Panc1 (cell line): Measurements from ENCODE around the gene FRRS1. TPM values are rescaled to one million over a fixed set of nuclear protein-coding genes. Genes with fewer than 3 reads are reported as not detected.

Source experiments
- ATAC-seq: fragments of 200-7000 bp; cut with Tn5 transposase; 2 replicates; pipeline ENCODE4 v1.9.1; 2020; ENCODE audit warnings: mild to moderate bottlenecking, moderate library complexity
- BruUV-seq: library from RNA; stranded (reverse); fragments of 400-500 nt; replicated peaks from 2 replicates; lab custom pipeline; 2021; lab: Mats Ljungman, UMichigan
- CTCF ChIA-PET: fragments of 300-600 bp; sonication (Branson Sonifier 250); formaldehyde crosslinking; loops from one replicate; lab custom pipeline; 2022; ENCODE audit warnings: antibody characterized with exemption; lab: Charles Lee
- POLR2A ChIA-PET: fragments of 300-600 bp; sonication (Branson Sonifier 250); formaldehyde crosslinking; loops from one replicate; lab custom pipeline; 2022; ENCODE audit warnings: antibody characterized with exemption; lab: Charles Lee
- DNase-seq: peaks from one replicate; pipeline ENCODE4 v3.0.0-alpha.2; 2010; ENCODE audit warnings: low read depth, low spot score
- H3K27ac ChIP-seq: 2 replicates; pipeline ENCODE4 v1.5.1; 2011; ENCODE audit warnings: mild to moderate bottlenecking, low read length, inconsistent platforms
- H3K27me3 ChIP-seq: fragments of 200-500 bp; sonication (Bioruptor generic); 2 replicates; pipeline ENCODE4 v1.6.0; 2014; ENCODE audit warnings: low read length, inconsistent platforms; ENCODE audit not compliant: control insufficient read depth, insufficient read depth
- H3K36me3 ChIP-seq: fragments of 200-500 bp; sonication (Bioruptor generic); 2 replicates; pipeline ENCODE4 v1.5.1; 2014; ENCODE audit warnings: inconsistent platforms, mild to moderate bottlenecking, low read length, moderate library complexity; ENCODE audit not compliant: control insufficient read depth, insufficient read depth
- H3K4me1 ChIP-seq: 2 replicates; pipeline ENCODE4 v1.5.1; 2011; ENCODE audit warnings: inconsistent platforms, mild to moderate bottlenecking, low read length, moderate library complexity; ENCODE audit not compliant: control insufficient read depth, insufficient read depth
- H3K4me3 ChIP-seq, 2 experiments: 2 replicates each; pipeline ENCODE4 v1.5.1; 2011 to 2012; ENCODE audit warnings: low read depth in 2 of 2, low read length in 2 of 2, mild to moderate bottlenecking in 2 of 2, inconsistent platforms in 1 of 2, moderate library complexity in 1 of 2
- H3K9me3 ChIP-seq: fragments of 200-500 bp; sonication (Bioruptor generic); 2 replicates; pipeline ENCODE4 v1.5.1; 2014; ENCODE audit warnings: low read depth, mild to moderate bottlenecking, inconsistent platforms, low read length, moderate library complexity; ENCODE audit not compliant: control insufficient read depth, insufficient read depth
- POLR2AphosphoS5 ChIP-seq: IDR thresholded peaks from 2 replicates; pipeline ENCODE4 v1.6.1; 2012; ENCODE audit warnings: mild to moderate bottlenecking, low read depth, low read length, moderate library complexity
- SIN3A ChIP-seq: IDR thresholded peaks from 2 replicates; pipeline ENCODE4 v1.6.1; 2012; ENCODE audit warnings: low read depth, mild to moderate bottlenecking, low read length, moderate library complexity, borderline replicate concordance; ENCODE audit not compliant: insufficient read depth
- TCF7L2 ChIP-seq: IDR thresholded peaks from 2 replicates; pipeline ENCODE4 v1.6.1; 2011; ENCODE audit warnings: mild to moderate bottlenecking, low read depth, low read length, inconsistent platforms
- in situ Hi-C: cut with HindIII; loops from 2 replicates; pipeline ENCODE4 v1.10.0; 2016; ENCODE audit warnings: low sequenced_read_pairs, low pct_unique_long_range_greater_than_20kb
- intact Hi-C: fragments of 100-400 bp; cut with micrococcal nuclease; formaldehyde crosslinking; loops from one replicate; pipeline ENCODE4 v1.10.0; 2022; ENCODE audit not compliant: unreplicated experiment
- total RNA-seq: library from RNA; stranded (reverse); gene quantifications from one replicate; pipeline ENCODE4 v1.2.1, GENCODE V29; 2021; ENCODE audit not compliant: unreplicated experiment
- TF ChIP-seq, protein P1 (sequence below): fragments of 450-650 bp; IDR thresholded peaks from 2 replicates; pipeline ENCODE4 v1.5.1; 2017; ENCODE audit warnings: mild to moderate bottlenecking
- TF ChIP-seq, protein P2 (sequence below), 2 experiments: IDR thresholded peaks; 2 replicates each; pipeline ENCODE4 v1.6.1; 2011 to 2012; ENCODE audit warnings: low read depth in 2 of 2, control low read depth in 1 of 2, low read length in 1 of 2, mild to moderate bottlenecking in 1 of 2, moderate library complexity in 1 of 2; ENCODE audit not compliant: insufficient read depth in 1 of 2

FRRS1 gene
- total RNA-seq, 1 experiment from 2014 or later: 1.2 TPM

DNA sequence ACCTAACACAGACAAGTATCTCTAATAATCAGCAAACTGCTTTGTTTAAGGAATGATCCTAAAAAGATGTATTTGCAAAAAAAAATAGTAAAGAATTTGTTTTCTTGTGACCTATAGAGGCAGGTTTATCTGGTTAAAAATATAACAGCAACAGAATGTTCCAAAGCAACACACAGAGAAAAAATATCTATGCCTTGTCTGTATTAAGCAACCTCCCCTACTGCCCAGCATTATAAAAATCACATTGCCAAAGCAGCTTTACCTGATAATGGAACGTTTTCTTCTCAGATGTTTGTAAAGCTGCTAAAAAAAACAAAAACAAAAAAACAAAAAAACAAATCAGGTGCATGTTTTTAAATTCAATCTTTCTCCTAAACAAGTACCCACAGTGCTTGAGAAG lies 95.9 kb downstream of the FRRS1 start:
- Histone ChIP-seq H3K27me3 (no peaks in the 10 kb centered on the region), H3K27ac (no peak overlapping the region), H3K4me1 (no peaks in the 10 kb centered on the region), H3K4me3 (no peak overlapping the region), H3K9me3 (no peaks in the 10 kb centered on the region), H3K36me3 (no peaks in the 10 kb centered on the region)
- POLR2A ChIA-PET: no interaction called here
- BruUV-seq: no TSS peak
- in situ Hi-C loops: no loop called here
- DNase-seq (no peak), ATAC-seq (no peak)
- TF ChIP-seq POLR2AphosphoS5 (no peak), TCF7L2 (no peak)
- TF ChIP-seq, protein P1, sequence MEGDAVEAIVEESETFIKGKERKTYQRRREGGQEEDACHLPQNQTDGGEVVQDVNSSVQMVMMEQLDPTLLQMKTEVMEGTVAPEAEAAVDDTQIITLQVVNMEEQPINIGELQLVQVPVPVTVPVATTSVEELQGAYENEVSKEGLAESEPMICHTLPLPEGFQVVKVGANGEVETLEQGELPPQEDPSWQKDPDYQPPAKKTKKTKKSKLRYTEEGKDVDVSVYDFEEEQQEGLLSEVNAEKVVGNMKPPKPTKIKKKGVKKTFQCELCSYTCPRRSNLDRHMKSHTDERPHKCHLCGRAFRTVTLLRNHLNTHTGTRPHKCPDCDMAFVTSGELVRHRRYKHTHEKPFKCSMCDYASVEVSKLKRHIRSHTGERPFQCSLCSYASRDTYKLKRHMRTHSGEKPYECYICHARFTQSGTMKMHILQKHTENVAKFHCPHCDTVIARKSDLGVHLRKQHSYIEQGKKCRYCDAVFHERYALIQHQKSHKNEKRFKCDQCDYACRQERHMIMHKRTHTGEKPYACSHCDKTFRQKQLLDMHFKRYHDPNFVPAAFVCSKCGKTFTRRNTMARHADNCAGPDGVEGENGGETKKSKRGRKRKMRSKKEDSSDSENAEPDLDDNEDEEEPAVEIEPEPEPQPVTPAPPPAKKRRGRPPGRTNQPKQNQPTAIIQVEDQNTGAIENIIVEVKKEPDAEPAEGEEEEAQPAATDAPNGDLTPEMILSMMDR: no peak
- intact Hi-C loops: no loop called here
- CTCF ChIA-PET: no interaction called here

DNA sequence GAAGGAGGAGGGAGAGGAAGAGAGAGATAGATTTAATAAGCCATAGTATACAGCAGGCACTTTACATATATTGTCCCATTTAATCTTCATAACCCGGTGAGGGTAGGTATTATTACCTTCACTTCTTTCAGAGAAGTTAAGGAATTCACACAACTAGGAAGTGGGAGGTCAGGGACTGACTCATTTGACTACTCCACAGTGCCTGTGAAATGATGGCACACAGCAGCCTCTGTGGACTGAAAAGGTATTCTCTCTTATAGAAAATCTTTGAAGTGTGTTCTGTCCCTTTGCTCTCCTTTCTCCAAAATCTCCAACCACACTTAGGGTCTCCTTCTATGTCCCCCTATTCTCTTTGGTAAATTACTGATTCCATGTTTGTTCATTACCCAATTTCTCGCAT lies 96.6 kb downstream of the FRRS1 start:
- POLR2A ChIA-PET: no interaction called here
- H3K9me3 ChIP-seq: no peaks in the 10 kb centered on the region
- intact Hi-C loops: no loop called here
- H3K27ac ChIP-seq: no peak overlapping the region
- in situ Hi-C loops: no loop called here
- H3K27me3 ChIP-seq: no peaks in the 10 kb centered on the region
- H3K36me3 ChIP-seq: no peaks in the 10 kb centered on the region
- CTCF ChIA-PET: no interaction called here
- BruUV-seq: no TSS peak
- no peak overlapping the region for H3K4me3 ChIP-seq
- no peak for ATAC-seq
- H3K4me1 ChIP-seq: no peaks in the 10 kb centered on the region
- DNase-seq: no peak
- TF ChIP-seq POLR2AphosphoS5 (no peak), SIN3A (no peak), TCF7L2 (no peak)
- TF ChIP-seq, protein P2, sequence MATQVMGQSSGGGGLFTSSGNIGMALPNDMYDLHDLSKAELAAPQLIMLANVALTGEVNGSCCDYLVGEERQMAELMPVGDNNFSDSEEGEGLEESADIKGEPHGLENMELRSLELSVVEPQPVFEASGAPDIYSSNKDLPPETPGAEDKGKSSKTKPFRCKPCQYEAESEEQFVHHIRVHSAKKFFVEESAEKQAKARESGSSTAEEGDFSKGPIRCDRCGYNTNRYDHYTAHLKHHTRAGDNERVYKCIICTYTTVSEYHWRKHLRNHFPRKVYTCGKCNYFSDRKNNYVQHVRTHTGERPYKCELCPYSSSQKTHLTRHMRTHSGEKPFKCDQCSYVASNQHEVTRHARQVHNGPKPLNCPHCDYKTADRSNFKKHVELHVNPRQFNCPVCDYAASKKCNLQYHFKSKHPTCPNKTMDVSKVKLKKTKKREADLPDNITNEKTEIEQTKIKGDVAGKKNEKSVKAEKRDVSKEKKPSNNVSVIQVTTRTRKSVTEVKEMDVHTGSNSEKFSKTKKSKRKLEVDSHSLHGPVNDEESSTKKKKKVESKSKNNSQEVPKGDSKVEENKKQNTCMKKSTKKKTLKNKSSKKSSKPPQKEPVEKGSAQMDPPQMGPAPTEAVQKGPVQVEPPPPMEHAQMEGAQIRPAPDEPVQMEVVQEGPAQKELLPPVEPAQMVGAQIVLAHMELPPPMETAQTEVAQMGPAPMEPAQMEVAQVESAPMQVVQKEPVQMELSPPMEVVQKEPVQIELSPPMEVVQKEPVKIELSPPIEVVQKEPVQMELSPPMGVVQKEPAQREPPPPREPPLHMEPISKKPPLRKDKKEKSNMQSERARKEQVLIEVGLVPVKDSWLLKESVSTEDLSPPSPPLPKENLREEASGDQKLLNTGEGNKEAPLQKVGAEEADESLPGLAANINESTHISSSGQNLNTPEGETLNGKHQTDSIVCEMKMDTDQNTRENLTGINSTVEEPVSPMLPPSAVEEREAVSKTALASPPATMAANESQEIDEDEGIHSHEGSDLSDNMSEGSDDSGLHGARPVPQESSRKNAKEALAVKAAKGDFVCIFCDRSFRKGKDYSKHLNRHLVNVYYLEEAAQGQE (IDR thresholded peaks at IDR 0.05; ENCODE audit: insufficient read depth in 1 of 2, low read depth in 2 of 2, low read length in 1 of 2): no peak
- TF ChIP-seq, protein P1: no peak
